ENCODE results near the gene TCHP.

GRCh38 chr12:109873653-109874052 lies 26.4 kb upstream of the TCHP start:
- TF ChIP-seq GATA3 (IDR thresholded peaks at IDR 0.05; ENCODE audit: low read depth, low read length) = no peak
- TF ChIP-seq GATA2 (IDR thresholded peaks at IDR 0.05; ENCODE audit: low read depth, low read length) = no peak

Data from SH-SY5Y (cell line).